HepG2 (cell line): ENCODE data around the gene SEMA7A. TPM values are rescaled to one million over a fixed set of nuclear protein-coding genes. Genes with fewer than 3 reads are reported as not detected.

Experiments used
- ATF7 ChIP-seq, 2 experiments: fragments of 450-650 bp in 1 of 2; sonication (generic) in 1 of 2; formaldehyde crosslinking in 1 of 2; IDR thresholded peaks; 2 replicates each; pipeline versions ENCODE4 v1.4.0 to v1.6.1; 2016 to 2020; ENCODE audit warnings: antibody characterized with exemption in 1 of 2, mild to moderate bottlenecking in 1 of 2, missing genetic modification reagents in 1 of 2
- CREB1 ChIP-seq, 2 experiments: fragments of 450-650 bp in 1 of 2; IDR thresholded peaks; 2 replicates each; pipeline ENCODE4 v1.6.1; 2016 to 2017; ENCODE audit warnings: control low read depth in 1 of 2, mild to moderate bottlenecking in 1 of 2, missing compliant biosample characterization in 1 of 2, missing genetic modification characterization in 1 of 2
- CSRNP2 ChIP-seq: sonication (generic); formaldehyde crosslinking; conservative IDR thresholded peaks from 2 replicates; pipeline ENCODE4 v1.8.0; 2022; ENCODE audit warnings: low read depth, missing genetic modification reagents
- GZF1 ChIP-seq: sonication (generic); formaldehyde crosslinking; IDR thresholded peaks from 2 replicates; pipeline ENCODE4 v1.5.1; 2020; ENCODE audit warnings: mild to moderate bottlenecking, missing genetic modification reagents
- IRF2 ChIP-seq: IDR thresholded peaks from 2 replicates; pipeline ENCODE4 v1.6.1; 2018; ENCODE audit warnings: missing genetic modification reagents, missing compliant biosample characterization
- MEF2D ChIP-seq: sonication (generic); formaldehyde crosslinking; IDR thresholded peaks from 2 replicates; pipeline ENCODE4 v1.5.1; 2020; ENCODE audit warnings: mild to moderate bottlenecking, missing genetic modification reagents
- NR2C2 ChIP-seq: sonication (generic); formaldehyde crosslinking; IDR thresholded peaks from 2 replicates; pipeline ENCODE4 v1.4.0; 2020; ENCODE audit warnings: missing genetic modification reagents, mild to moderate bottlenecking, moderate library complexity, borderline replicate concordance
- RFXAP ChIP-seq: sonication (generic); formaldehyde crosslinking; IDR thresholded peaks from 2 replicates; pipeline ENCODE4 v1.4.0; 2020; ENCODE audit warnings: missing genetic modification reagents, borderline replicate concordance
- SP4 ChIP-seq: sonication (generic); formaldehyde crosslinking; IDR thresholded peaks from 2 replicates; pipeline ENCODE4 v1.8.1; 2023; ENCODE audit warnings: mild to moderate bottlenecking, missing genetic modification reagents
- TIGD3 ChIP-seq: sonication (generic); formaldehyde crosslinking; IDR thresholded peaks from 2 replicates; pipeline ENCODE4 v1.5.1; 2020; ENCODE audit warnings: mild to moderate bottlenecking, missing genetic modification reagents, borderline replicate concordance
- ZFP1 ChIP-seq: IDR thresholded peaks from 2 replicates; pipeline ENCODE4 v1.6.1; 2016
- ZNF160 ChIP-seq: sonication (generic); formaldehyde crosslinking; IDR thresholded peaks from 2 replicates; pipeline ENCODE4 v1.8.0; 2022; ENCODE audit warnings: mild to moderate bottlenecking, inconsistent platforms, missing genetic modification reagents
- ZNF383 ChIP-seq: sonication (generic); formaldehyde crosslinking; IDR thresholded peaks from 2 replicates; pipeline ENCODE4 v1.4.0; 2020; ENCODE audit warnings: missing genetic modification reagents, mild to moderate bottlenecking, borderline replicate concordance
- ZNF446 ChIP-seq: sonication (generic); formaldehyde crosslinking; IDR thresholded peaks from 2 replicates; pipeline ENCODE4 v1.5.0; 2020; ENCODE audit warnings: mild to moderate bottlenecking, missing genetic modification reagents
- ZNF547 ChIP-seq: sonication (generic); formaldehyde crosslinking; IDR thresholded peaks from 2 replicates; pipeline ENCODE4 v1.5.1; 2020; ENCODE audit warnings: mild to moderate bottlenecking, missing genetic modification reagents
- ZNF713 ChIP-seq: sonication (generic); formaldehyde crosslinking; IDR thresholded peaks from 2 replicates; pipeline ENCODE4 v1.4.0; 2020; ENCODE audit warnings: mild to moderate bottlenecking, missing genetic modification reagents
- polyA plus RNA-seq, 8 experiments: library from polyadenylated mRNA; depleted of rRNA in 3 of 8; stranded (reverse) in 7 of 8; unstranded in 1 of 8; fragments of >200 nt; fragmentation: Illumina TruSeq in 4 of 8; extraction: Trizol in 4 of 8; gene quantifications; 2 replicates each; pipeline versions ENCODE4 v1.2.1 to v1.2.3, GENCODE V29; 2011 to 2016; ENCODE audit warnings: low read depth in 4 of 8, missing spikeins in 1 of 8, mixed read lengths in 1 of 8; ENCODE audit not compliant: insufficient read depth in 1 of 8
- total RNA-seq, 5 experiments: library from RNA; depleted of rRNA; stranded (reverse); fragments of >200 nt; fragmentation: Illumina TruSeq; extraction: Trizol; gene quantifications; 2 replicates each; pipeline ENCODE4 v1.2.3, GENCODE V29; 2016; ENCODE audit warnings: low read depth in 1 of 5
- TF ChIP-seq, protein P1 (sequence below): sonication (generic); formaldehyde crosslinking; IDR thresholded peaks from 2 replicates; pipeline ENCODE4 v1.4.0; 2020; ENCODE audit warnings: mild to moderate bottlenecking, missing genetic modification reagents, borderline replicate concordance
- TF ChIP-seq, protein P2 (sequence below): sonication (generic); formaldehyde crosslinking; IDR thresholded peaks from 2 replicates; pipeline ENCODE4 v1.5.1; 2020; ENCODE audit warnings: missing genetic modification reagents, mild to moderate bottlenecking, borderline replicate concordance
- TF ChIP-seq, protein P3 (sequence below): sonication (generic); formaldehyde crosslinking; IDR thresholded peaks from 2 replicates; pipeline ENCODE4 v1.4.0; 2020; ENCODE audit warnings: missing genetic modification reagents

Gene SEMA7A
- total and polyA plus RNA-seq, 2 of the 13 experiments (the other 11 are each of a cell fraction or from before 2014, with no cell fraction given), result 9.0 to 15.8 TPM

DNA sequence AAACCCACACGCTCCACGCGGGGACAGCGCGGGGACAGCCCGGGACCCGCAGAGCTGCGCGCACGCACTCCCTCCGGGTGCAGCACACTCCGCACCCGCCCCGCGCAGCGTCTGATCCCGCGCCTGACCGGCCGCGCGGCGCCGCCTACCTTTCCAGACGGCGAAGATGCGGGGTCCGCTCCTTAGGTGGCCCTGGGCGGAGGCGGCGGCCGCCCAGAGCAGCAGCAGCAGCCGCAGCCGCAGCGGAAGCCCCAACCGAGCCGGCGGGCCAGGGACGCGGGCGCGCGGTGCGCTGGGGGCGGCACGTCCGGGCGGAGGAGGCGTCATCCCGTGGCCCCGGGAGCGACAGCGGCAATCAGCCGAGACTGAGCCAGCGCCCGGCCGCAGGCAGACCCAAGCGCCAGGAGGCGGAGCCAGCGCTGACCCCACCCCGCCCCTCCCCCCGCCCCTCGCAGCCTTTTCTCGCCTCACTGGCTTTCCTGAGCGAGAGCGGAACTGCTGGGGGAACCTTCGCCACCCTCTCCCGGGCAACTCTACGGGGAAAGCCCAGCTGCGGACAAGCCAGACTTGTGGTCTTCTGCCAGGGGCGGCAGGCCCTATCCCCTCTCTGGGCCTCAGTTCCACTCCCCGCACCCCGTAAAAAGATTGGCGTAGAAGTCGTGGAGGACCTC lies at the start of gene SEMA7A (continued):
- TF ChIP-seq ZNF547 (CRISPR knock-in tag) (peak; percentile 77; the same call in 1 of the 2 replicates), MEF2D (CRISPR knock-in tag) (no peak), TIGD3 (no peak), CREB1 (IDR thresholded peaks at IDR 0.05) (no peak), CREB1 (CRISPR knock-in tag; IDR thresholded peaks at IDR 0.05) (no peak), NR2C2 (CRISPR knock-in tag) (no peak), ZNF446 (CRISPR knock-in tag) (no peak), IRF2 (CRISPR knock-in tag) (no peak), CSRNP2 (CRISPR knock-in tag) (no peak), GZF1 (no peak), RFXAP (no peak; the same call in 1 of the 2 replicates), ZNF383 (CRISPR knock-in tag) (no peak), ZNF160 (CRISPR knock-in tag) (0 out of 2 replicates have a peak, but pooled peaks have one; percentile 60), SP4 (CRISPR knock-in tag) (peak; percentile 76), ZNF713 (CRISPR knock-in tag) (peak; percentile 58; the same call in 1 of the 2 replicates), ATF7 (IDR thresholded peaks at IDR 0.05) (no peak), ATF7 (CRISPR knock-in tag; IDR thresholded peaks at IDR 0.05) (no peak), ZFP1 (CRISPR knock-in tag) (no peak)
- TF ChIP-seq, protein P1, sequence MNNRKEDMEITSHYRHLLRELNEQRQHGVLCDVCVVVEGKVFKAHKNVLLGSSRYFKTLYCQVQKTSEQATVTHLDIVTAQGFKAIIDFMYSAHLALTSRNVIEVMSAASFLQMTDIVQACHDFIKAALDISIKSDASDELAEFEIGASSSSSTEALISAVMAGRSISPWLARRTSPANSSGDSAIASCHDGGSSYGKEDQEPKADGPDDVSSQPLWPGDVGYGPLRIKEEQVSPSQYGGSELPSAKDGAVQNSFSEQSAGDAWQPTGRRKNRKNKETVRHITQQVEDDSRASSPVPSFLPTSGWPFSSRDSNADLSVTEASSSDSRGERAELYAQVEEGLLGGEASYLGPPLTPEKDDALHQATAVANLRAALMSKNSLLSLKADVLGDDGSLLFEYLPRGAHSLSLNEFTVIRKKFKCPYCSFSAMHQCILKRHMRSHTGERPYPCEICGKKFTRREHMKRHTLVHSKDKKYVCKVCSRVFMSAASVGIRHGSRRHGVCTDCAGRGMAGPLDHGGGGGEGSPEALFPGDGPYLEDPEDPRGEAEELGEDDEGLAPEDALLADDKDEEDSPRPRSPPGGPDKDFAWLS (CRISPR knock-in tag), result no peak
- TF ChIP-seq, protein P2, sequence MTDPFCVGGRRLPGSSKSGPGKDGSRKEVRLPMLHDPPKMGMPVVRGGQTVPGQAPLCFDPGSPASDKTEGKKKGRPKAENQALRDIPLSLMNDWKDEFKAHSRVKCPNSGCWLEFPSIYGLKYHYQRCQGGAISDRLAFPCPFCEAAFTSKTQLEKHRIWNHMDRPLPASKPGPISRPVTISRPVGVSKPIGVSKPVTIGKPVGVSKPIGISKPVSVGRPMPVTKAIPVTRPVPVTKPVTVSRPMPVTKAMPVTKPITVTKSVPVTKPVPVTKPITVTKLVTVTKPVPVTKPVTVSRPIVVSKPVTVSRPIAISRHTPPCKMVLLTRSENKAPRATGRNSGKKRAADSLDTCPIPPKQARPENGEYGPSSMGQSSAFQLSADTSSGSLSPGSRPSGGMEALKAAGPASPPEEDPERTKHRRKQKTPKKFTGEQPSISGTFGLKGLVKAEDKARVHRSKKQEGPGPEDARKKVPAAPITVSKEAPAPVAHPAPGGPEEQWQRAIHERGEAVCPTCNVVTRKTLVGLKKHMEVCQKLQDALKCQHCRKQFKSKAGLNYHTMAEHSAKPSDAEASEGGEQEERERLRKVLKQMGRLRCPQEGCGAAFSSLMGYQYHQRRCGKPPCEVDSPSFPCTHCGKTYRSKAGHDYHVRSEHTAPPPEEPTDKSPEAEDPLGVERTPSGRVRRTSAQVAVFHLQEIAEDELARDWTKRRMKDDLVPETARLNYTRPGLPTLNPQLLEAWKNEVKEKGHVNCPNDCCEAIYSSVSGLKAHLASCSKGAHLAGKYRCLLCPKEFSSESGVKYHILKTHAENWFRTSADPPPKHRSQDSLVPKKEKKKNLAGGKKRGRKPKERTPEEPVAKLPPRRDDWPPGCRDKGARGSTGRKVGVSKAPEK (CRISPR knock-in tag), result no peak
- TF ChIP-seq, protein P3, sequence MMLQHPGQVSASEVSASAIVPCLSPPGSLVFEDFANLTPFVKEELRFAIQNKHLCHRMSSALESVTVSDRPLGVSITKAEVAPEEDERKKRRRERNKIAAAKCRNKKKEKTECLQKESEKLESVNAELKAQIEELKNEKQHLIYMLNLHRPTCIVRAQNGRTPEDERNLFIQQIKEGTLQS, result 0 out of 2 replicates have a peak, but pooled peaks have one; percentile 22
